DMS79 treated with DMSO at 0.1 percent for 48 hours (cell line): ENCODE results near the gene UST.
A peak's percentile ranks its signal among the peaks of the same experiment; 100 is the strongest.

Source experiments
- DNase-seq: peaks from one replicate; lab custom pipeline; 2025; lab: John Stamatoyannopoulos, UW

Gene UST

GRCh38 chr6:149060985-149061760 is 314.3 kb downstream of the UST start:
- DNase-seq, result peak; percentile 77

- DNase-seq, result no peak
Observed at GRCh38 chr6:149061930-149062329, 315.1 kb downstream of the UST start.

GRCh38 chr6:149062653-149063348 is 316.0 kb downstream of the UST start:
- DNase-seq, result no peak

- no peak for DNase-seq
Observed at GRCh38 chr6:149063468-149063867, 316.6 kb downstream of the UST start.

GRCh38 chr6:149064001-149064659 is 317.3 kb downstream of the UST start:
- DNase-seq, result no peak

GRCh38 chr6:149064660-149065015 is 317.8 kb downstream of the UST start:
- no peak for DNase-seq

GRCh38 chr6:149065121-149065520 is 318.3 kb downstream of the UST start:
- DNase-seq, result no peak

GRCh38 chr6:149065658-149066556 is 319.1 kb downstream of the UST start:
- peak; percentile 5 for DNase-seq

- DNase-seq, result no peak
Observed at GRCh38 chr6:149071997-149072396, 325.2 kb downstream of the UST start.

GRCh38 chr6:149074832-149075258 is 328.0 kb downstream of the UST start:
- DNase-seq, result peak; percentile 7

- peak; percentile 84 for DNase-seq
Observed at GRCh38 chr6:149075616-149076354, 329.0 kb downstream of the UST start.

- DNase-seq, result peak; percentile 76
Observed at GRCh38 chr6:149076355-149076734, 329.5 kb downstream of the UST start.

GRCh38 chr6:149077208-149077607 is 330.4 kb downstream of the UST start:
- DNase-seq, result peak; percentile 31

- DNase-seq, result no peak
Observed at GRCh38 chr6:149078211-149078782, 331.5 kb downstream of the UST start.

GRCh38 chr6:149079456-149079855 is 332.6 kb downstream of the UST start:
- DNase-seq, result no peak

GRCh38 chr6:149079911-149080491 is 333.2 kb downstream of the UST start:
- DNase-seq, result no peak

- DNase-seq, result no peak
Observed at GRCh38 chr6:149080511-149080910, 333.7 kb downstream of the UST start.

GRCh38 chr6:149081281-149081680 is 334.5 kb downstream of the UST start:
- DNase-seq, result no peak

- DNase-seq, result peak; percentile 25
Observed at GRCh38 chr6:149082320-149082719, 335.5 kb downstream of the UST start.

- DNase-seq, result no peak
Observed at GRCh38 chr6:149084026-149084425, 337.2 kb downstream of the UST start.
